Measurements from ENCODE around the gene SLC2A3. TPM values are rescaled to one million over a fixed set of nuclear protein-coding genes. Genes with fewer than 3 reads are reported as not detected.
"Not testable (repeated sequence)": the region's sequence is repeated elsewhere in the genome, so short reads cannot be mapped to it uniquely, and the experiment has no call there.

The SLC2A3 gene
- total RNA-seq, 1 donor from 2014 or later: 226 TPM

DNA sequence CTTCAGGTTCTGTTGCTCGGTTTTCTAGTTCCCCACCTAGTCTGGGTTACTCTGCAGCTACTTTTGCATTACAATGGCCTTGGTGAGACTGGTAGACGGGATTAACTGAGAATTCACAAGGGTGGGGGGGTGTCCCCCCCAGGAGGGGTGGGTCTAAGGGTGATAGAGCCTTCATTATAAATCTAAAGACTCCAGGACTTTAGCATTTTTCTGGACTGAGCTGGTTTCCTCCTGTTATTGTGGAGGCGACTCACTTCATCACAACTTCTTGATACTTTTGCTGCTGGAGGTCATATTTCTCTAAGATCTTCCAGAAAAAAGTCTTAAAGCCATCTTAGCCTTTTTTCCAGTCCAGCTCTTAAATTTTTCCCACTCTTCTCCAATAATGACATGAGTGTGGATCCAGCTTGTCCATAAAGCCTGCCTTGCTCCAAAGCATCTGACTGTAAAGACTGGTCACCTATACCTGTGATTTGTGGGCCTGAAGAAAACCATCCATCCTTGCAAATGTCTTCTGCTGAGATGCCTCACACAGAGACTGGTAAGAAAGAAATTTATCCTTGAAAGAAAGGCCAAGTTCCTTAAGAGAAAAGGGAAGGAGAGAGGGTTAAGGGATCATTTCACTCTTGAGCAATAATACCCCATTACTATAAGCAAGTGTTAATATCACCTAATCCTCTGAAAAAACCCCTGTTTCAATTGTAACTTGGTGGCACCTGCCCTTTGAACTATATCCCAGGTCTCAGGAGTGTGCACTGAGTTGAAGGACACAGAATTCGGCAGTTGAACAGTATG is 43.6 kb downstream of the SLC2A3 start:
- intact Hi-C loops (cut with micrococcal nuclease): no loop called here
- Mint-ChIP-seq H3K9me3 (no peaks in the 10 kb centered on the region), H3K4me1 (ENCODE audit: low read depth) (no peaks in the 10 kb centered on the region), H3K27me3 (ENCODE audit: insufficient read depth) (peaks cover 5% of the 10 kb centered on the region), H3K36me3 (ENCODE audit: low read depth) (no peaks in the 10 kb centered on the region), H3K27ac (no peak overlapping the region), H3K4me3 (no peak overlapping the region)
- DNase-seq (ENCODE audit: low spot score): no peak

DNA sequence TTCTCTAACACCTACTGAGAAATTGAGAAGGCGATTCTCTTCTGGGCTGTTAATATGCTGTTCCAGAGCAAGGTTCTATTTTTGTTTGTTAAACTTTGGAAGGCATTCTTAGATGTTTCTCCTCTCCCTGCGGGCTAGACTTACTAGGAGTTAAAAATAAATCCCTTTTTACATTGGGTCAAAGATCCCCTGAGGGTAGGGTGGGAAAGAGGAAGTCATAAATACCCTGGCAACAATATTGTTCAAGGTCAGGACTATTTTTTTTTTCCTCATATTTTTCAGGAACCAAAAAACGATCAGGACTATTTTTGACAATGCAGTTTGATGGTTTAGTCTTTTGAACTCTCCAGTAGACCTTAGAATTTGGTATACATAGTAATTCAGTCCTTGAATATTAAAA is 51.3 kb downstream of the SLC2A3 start:
- H3K27me3 Mint-ChIP-seq (ENCODE audit: insufficient read depth): peaks cover 9% of the 10 kb centered on the region
- no peak overlapping the region for H3K4me3 Mint-ChIP-seq
- no peaks in the 10 kb centered on the region for H3K4me1 Mint-ChIP-seq (ENCODE audit: low read depth)
- DNase-seq (ENCODE audit: low spot score): no peak
- no peaks in the 10 kb centered on the region for H3K9me3 Mint-ChIP-seq
- intact Hi-C loops (cut with micrococcal nuclease): no loop called here
- H3K36me3 Mint-ChIP-seq (ENCODE audit: low read depth): no peaks in the 10 kb centered on the region
- no peak overlapping the region for H3K27ac Mint-ChIP-seq

- H3K27ac Mint-ChIP-seq: not testable (repeated sequence)
These were observed 54.3 kb downstream of the SLC2A3 start for GRCh38 chr12:7881736-7882120.

DNA sequence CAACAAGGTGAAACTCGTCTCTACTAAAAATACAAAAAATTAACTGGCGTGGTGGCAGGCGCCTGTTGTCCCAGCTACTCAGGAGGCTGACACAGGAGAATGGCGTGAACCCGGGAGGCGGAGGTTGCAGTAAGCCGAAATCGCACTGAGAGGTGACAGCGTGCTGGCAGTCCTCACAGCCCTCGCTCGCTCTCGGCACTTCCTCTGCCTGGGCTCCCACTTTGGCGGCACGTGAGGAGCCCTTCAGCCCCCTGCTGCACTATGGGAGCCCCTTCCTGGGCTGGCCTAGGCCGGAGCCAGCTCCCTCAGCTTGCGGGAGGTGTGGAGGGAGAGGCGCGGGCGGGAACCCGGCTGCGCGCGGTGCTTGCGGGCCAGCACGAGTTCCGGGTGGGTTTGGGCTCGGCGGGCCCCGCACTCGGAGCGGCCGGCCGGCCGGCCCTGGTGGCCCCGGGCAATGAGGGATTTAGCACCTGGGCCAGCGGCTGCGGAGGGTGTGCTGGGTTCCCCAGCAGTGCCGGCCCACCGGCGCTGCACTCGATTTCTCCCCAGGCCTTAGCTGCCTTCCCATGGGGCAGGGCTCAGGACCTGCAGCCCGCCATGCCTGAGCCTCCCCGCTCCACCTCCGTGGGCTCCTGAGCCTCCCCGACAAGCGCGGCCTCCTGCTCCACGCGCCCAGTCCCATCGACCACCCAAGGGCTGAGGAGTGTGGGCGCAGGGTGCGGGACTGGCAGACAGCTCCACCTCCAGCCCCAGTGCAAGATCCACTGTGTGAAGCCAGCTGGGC is 54.8 kb downstream of the SLC2A3 start:
- H3K27me3 Mint-ChIP-seq (ENCODE audit: insufficient read depth); H3K27ac Mint-ChIP-seq; H3K4me1 Mint-ChIP-seq (ENCODE audit: low read depth); H3K4me3 Mint-ChIP-seq; H3K9me3 Mint-ChIP-seq; intact Hi-C loops (cut with micrococcal nuclease); DNase-seq (ENCODE audit: low spot score); H3K36me3 Mint-ChIP-seq (ENCODE audit: low read depth): not testable (repeated sequence)

More at GRCh38 chr12:7881736-7882120, 54.3 kb downstream of the SLC2A3 start:
- H3K27me3 Mint-ChIP-seq (ENCODE audit: insufficient read depth); H3K4me1 Mint-ChIP-seq (ENCODE audit: low read depth); H3K9me3 Mint-ChIP-seq; H3K36me3 Mint-ChIP-seq (ENCODE audit: low read depth); intact Hi-C loops (cut with micrococcal nuclease); DNase-seq (ENCODE audit: low spot score); H3K4me3 Mint-ChIP-seq: not testable (repeated sequence)

- peaks cover 6% of the 10 kb centered on the region for H3K27me3 Mint-ChIP-seq (ENCODE audit: insufficient read depth)
- H3K27ac Mint-ChIP-seq: no peak overlapping the region
- no peak overlapping the region for H3K4me3 Mint-ChIP-seq
These were observed 56.7 kb downstream of the SLC2A3 start for GRCh38 chr12:7879246-7879645.

DNA sequence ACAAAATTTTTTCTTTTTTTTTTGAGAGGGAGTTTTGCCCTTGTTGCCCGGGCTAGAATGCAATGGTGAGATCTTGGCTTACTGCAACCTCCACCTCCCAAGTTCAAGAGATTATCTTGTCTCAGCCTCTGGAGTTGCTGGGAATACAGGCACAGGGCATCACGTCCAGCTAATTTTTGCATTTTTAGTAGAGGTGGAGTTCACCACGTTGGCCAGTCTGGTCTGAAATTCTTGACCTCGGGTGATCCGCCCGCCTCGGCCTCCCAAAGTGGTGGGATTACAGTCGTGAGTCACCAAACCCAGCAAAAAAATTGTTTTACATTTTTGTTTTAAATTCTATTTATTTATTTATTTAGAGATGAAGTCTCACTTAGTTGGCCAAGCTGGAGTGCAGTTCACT is 58.6 kb downstream of the SLC2A3 start:
- H3K4me1 Mint-ChIP-seq (ENCODE audit: low read depth): no peaks in the 10 kb centered on the region
- intact Hi-C loops (cut with micrococcal nuclease): no loop called here
- peaks cover 19% of the 10 kb centered on the region for H3K27me3 Mint-ChIP-seq (ENCODE audit: insufficient read depth)
- no peaks in the 10 kb centered on the region for H3K9me3 Mint-ChIP-seq
- no peak overlapping the region for H3K27ac Mint-ChIP-seq
- H3K4me3 Mint-ChIP-seq: no peak overlapping the region
- DNase-seq (ENCODE audit: low spot score): no peak
- peaks cover 2% of the 10 kb centered on the region for H3K36me3 Mint-ChIP-seq (ENCODE audit: low read depth)

More at GRCh38 chr12:7879246-7879645, 56.7 kb downstream of the SLC2A3 start:
- intact Hi-C loops (cut with micrococcal nuclease): no loop called here
- no peaks in the 10 kb centered on the region for H3K4me1 Mint-ChIP-seq (ENCODE audit: low read depth)
- no peaks in the 10 kb centered on the region for H3K9me3 Mint-ChIP-seq
- H3K36me3 Mint-ChIP-seq (ENCODE audit: low read depth): no peaks in the 10 kb centered on the region
- no peak for DNase-seq (ENCODE audit: low spot score)

DNA sequence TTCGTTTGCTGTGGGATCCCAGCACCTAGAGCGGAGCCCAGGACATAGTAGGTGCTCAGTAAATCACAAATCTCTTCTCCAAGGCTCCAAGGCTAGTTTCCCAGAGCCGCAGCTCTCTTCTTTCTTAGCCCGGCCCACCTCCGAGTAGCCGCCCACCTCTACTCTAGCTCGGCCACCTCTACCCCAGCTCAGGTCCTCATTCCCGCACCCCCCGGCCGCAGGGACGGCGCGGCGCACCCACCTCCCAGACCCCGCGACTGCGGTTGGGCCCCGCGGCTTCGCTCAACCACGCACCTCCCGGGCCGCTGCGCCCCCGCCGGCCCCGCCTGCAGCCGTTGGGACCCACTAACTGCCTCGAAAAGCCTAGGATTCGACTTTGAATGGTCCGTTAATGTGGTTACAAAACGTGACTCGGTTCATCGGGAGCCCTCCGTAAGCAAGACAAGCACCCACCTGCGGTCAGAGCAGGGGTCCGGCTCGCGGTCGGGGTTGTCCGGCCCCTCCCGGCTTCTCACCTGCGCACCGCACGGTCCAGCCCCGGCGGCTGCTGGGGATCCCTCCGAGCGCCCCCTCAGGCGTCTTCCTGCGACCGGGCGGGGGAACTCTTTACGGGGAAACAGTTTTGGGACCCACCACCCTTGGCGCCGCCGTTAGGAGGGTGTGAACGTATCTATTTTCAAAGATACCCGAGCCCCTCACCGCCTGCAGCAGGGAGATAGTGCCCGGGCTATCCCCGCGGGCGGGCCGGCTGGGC is 63.2 kb downstream of the SLC2A3 start, which contains the start of gene SLC2A14:
Gene SLC2A14 (minus strand): TSS at position 350 of the 754 bp plus-strand sequence. CDS start 3,035 bp downstream, outside the sequence.
- Mint-ChIP-seq H3K36me3 (ENCODE audit: low read depth) (peaks cover 2% of the 10 kb centered on the region), H3K27ac (no peak within 1 kb of the TSS), H3K27me3 (ENCODE audit: insufficient read depth) (peaks cover 47% of the 10 kb centered on the region), H3K9me3 (no peaks in the 10 kb centered on the region), H3K4me1 (ENCODE audit: low read depth) (no peaks in the 10 kb centered on the region), H3K4me3 (no peak within 1 kb of the TSS)
- intact Hi-C loops (cut with micrococcal nuclease): no loop called here
- DNase-seq (ENCODE audit: low spot score): no peak

GRCh38 chr12:7870335-7870734 is 65.7 kb downstream of the SLC2A3 start:
- Mint-ChIP-seq H3K36me3 (ENCODE audit: low read depth) (peaks cover 2% of the 10 kb centered on the region), H3K4me3 (no peak overlapping the region), H3K27me3 (ENCODE audit: insufficient read depth) (peaks cover 42% of the 10 kb centered on the region), H3K27ac (no peak overlapping the region), H3K9me3 (no peaks in the 10 kb centered on the region), H3K4me1 (ENCODE audit: low read depth) (no peaks in the 10 kb centered on the region)
- intact Hi-C loops (cut with micrococcal nuclease): no loop called here
- DNase-seq (ENCODE audit: low spot score): no peak

Other genes with a start within 250 kb of the SLC2A3 start
- not detected in 2 replicates for gene GDF3, start 240.4 kb downstream of the SLC2A3 start, total RNA-seq
- not detected in 2 replicates for gene DPPA3, start 224.8 kb downstream of the SLC2A3 start, total RNA-seq
- not detected in 2 replicates for gene CLEC4C, start 188.8 kb downstream of the SLC2A3 start, total RNA-seq
- not detected in 2 replicates for gene NANOGNB, start 171.0 kb downstream of the SLC2A3 start, total RNA-seq
- not detected in 2 replicates for gene NANOG, start 146.8 kb downstream of the SLC2A3 start, total RNA-seq
- gene SLC2A14, start 63.3 kb downstream of the SLC2A3 start, total RNA-seq: 0.10 TPM in 1 of 2 replicates, not detected in the other
- 19.9 and 20.7 TPM in 2 replicates for gene FOXJ2, start 96.5 kb upstream of the SLC2A3 start, total RNA-seq
- gene C3AR1, start 130.2 kb upstream of the SLC2A3 start, total RNA-seq: 0.60 and 0.71 TPM in 2 replicates
- 38.2 and 39.4 TPM in 2 replicates for gene NECAP1, start 146.1 kb upstream of the SLC2A3 start, total RNA-seq
- gene CLEC4A, start 187.4 kb upstream of the SLC2A3 start, total RNA-seq: 0.26 and 1.3 TPM in 2 replicates
- not detected in 2 replicates for gene ZNF705A, start 220.8 kb upstream of the SLC2A3 start, total RNA-seq